ENCODE data around the gene PDE2A. TPM values are rescaled to one million over a fixed set of nuclear protein-coding genes. Genes with fewer than 3 reads are reported as not detected.

Gene PDE2A
- total RNA-seq, 1 donor: 0.36 TPM

- peaks cover 7% of the 10 kb centered on the region for H3K4me1 ChIP-seq (ENCODE audit: insufficient read depth, low read length)
- no peak overlapping the region for H3K4me2 ChIP-seq (ENCODE audit: insufficient read depth, low read length)
- H3K27ac ChIP-seq (ENCODE audit: low read depth, low read length): no peak overlapping the region
- H4K20me1 ChIP-seq (ENCODE audit: insufficient read depth, low read length): no peaks in the 10 kb centered on the region
- H3K36me3 ChIP-seq (ENCODE audit: insufficient read depth, low read length): no peaks in the 10 kb centered on the region
- no peak for TF ChIP-seq CTCF (IDR thresholded peaks at IDR 0.05; ENCODE audit: extremely low read depth, low read depth, low read length)
- H3K27me3 ChIP-seq (ENCODE audit: insufficient read depth, low read length): peaks cover 22% of the 10 kb centered on the region
- DNase-seq (ENCODE audit: insufficient read length, low spot score, missing footprints): no peak
- no peaks in the 10 kb centered on the region for H3K9me3 ChIP-seq (ENCODE audit: low read depth, low read length)
- no peaks in the 10 kb centered on the region for H3K79me2 ChIP-seq (ENCODE audit: insufficient read depth, low read length)
- H2AFZ ChIP-seq (ENCODE audit: low read length): peak overlapping the region; percentile 16
- H3K4me3 ChIP-seq (ENCODE audit: insufficient read depth, low read length): no peak overlapping the region
Measured at GRCh38 chr11:72534371-72535193, 139.6 kb downstream of the PDE2A start.

GRCh38 chr11:72529068-72529467, 145.2 kb downstream of the PDE2A start:
- no peaks in the 10 kb centered on the region for H3K79me2 ChIP-seq (ENCODE audit: insufficient read depth, low read length)
- H3K9me3 ChIP-seq (ENCODE audit: low read depth, low read length): no peaks in the 10 kb centered on the region
- no peak for DNase-seq (ENCODE audit: insufficient read length, low spot score, missing footprints)
- no peak for TF ChIP-seq CTCF (IDR thresholded peaks at IDR 0.05; ENCODE audit: extremely low read depth, low read depth, low read length)
- no peak overlapping the region for H2AFZ ChIP-seq (ENCODE audit: low read length)
- peaks cover 7% of the 10 kb centered on the region for H3K4me1 ChIP-seq (ENCODE audit: insufficient read depth, low read length)
- H3K4me3 ChIP-seq (ENCODE audit: insufficient read depth, low read length): no peak overlapping the region
- H3K27me3 ChIP-seq (ENCODE audit: insufficient read depth, low read length): peaks cover 3% of the 10 kb centered on the region
- H3K36me3 ChIP-seq (ENCODE audit: insufficient read depth, low read length): no peaks in the 10 kb centered on the region
- no peak overlapping the region for H3K27ac ChIP-seq (ENCODE audit: low read depth, low read length)
- H4K20me1 ChIP-seq (ENCODE audit: insufficient read depth, low read length): no peaks in the 10 kb centered on the region
- no peak overlapping the region for H3K4me2 ChIP-seq (ENCODE audit: insufficient read depth, low read length)

- no peak overlapping the region for H3K4me2 ChIP-seq (ENCODE audit: insufficient read depth, low read length)
- DNase-seq (ENCODE audit: insufficient read length, low spot score, missing footprints): no peak
- no peak overlapping the region for H2AFZ ChIP-seq (ENCODE audit: low read length)
- H3K79me2 ChIP-seq (ENCODE audit: insufficient read depth, low read length): no peaks in the 10 kb centered on the region
- H3K4me1 ChIP-seq (ENCODE audit: insufficient read depth, low read length): peaks cover 7% of the 10 kb centered on the region
- H3K27ac ChIP-seq (ENCODE audit: low read depth, low read length): no peak overlapping the region
- H3K36me3 ChIP-seq (ENCODE audit: insufficient read depth, low read length): no peaks in the 10 kb centered on the region
- H3K9me3 ChIP-seq (ENCODE audit: low read depth, low read length): no peaks in the 10 kb centered on the region
- H3K27me3 ChIP-seq (ENCODE audit: insufficient read depth, low read length): peaks cover 3% of the 10 kb centered on the region
- no peaks in the 10 kb centered on the region for H4K20me1 ChIP-seq (ENCODE audit: insufficient read depth, low read length)
- H3K4me3 ChIP-seq (ENCODE audit: insufficient read depth, low read length): no peak overlapping the region
- TF ChIP-seq CTCF (IDR thresholded peaks at IDR 0.05; ENCODE audit: extremely low read depth, low read depth, low read length): no peak
Measured at GRCh38 chr11:72528121-72528520, 146.1 kb downstream of the PDE2A start.

Small RNAs within 50 kb of the gene (small RNA-seq; reads per million reads assigned to genes)
- gene MIR139 (91.3 reads per million, percentile 97 among the genes with 10 or more reads in this experiment), gene RNU7-105P (not detected)

Other genes with a start within 250 kb of the PDE2A start
- gene CLPB, start 239.9 kb downstream of the PDE2A start, total RNA-seq: 18.9 and 20.3 TPM in 2 replicates
- 91.6 and 95.2 TPM in 2 replicates for gene ARAP1, start 78.0 kb upstream of the PDE2A start, total RNA-seq
- 25.3 and 25.7 TPM in 2 replicates for gene STARD10, start 119.6 kb upstream of the PDE2A start, total RNA-seq
- gene ATG16L2, start 140.0 kb upstream of the PDE2A start, total RNA-seq: 11.9 and 12.4 TPM in 2 replicates